HG02938 (cell line): ENCODE data around the gene EDAR.

ENCODE experiments used
- ATAC-seq: cut with Tn5 transposase; IDR thresholded peaks from one replicate; pipeline ENCODE4 v1.9.1; 2021; ENCODE audit warnings: mild to moderate bottlenecking, moderate library complexity; ENCODE audit not compliant: unreplicated experiment

Gene EDAR

GRCh38 chr2:109005686-109006204, 16.7 kb upstream of the EDAR start:
- ATAC-seq, result no peak

- no peak for ATAC-seq
These were observed 12.2 kb upstream of the EDAR start for GRCh38 chr2:109001201-109001600.

- ATAC-seq, result no peak
These were observed 11.7 kb upstream of the EDAR start for GRCh38 chr2:109000738-109001137.

GRCh38 chr2:108998911-108999310, 9.9 kb upstream of the EDAR start:
- ATAC-seq, result no peak

- ATAC-seq, result no peak
These were observed 5.2 kb upstream of the EDAR start for GRCh38 chr2:108994178-108994577.

GRCh38 chr2:108993095-108993937, 4.3 kb upstream of the EDAR start:
- ATAC-seq, result no peak

GRCh38 chr2:108988076-108988795, 784 bp downstream of the EDAR start:
- no peak for ATAC-seq

- no peak for ATAC-seq
These were observed 2.0 kb downstream of the EDAR start for GRCh38 chr2:108986916-108987510.

- ATAC-seq, result no peak
These were observed 5.4 kb downstream of the EDAR start for GRCh38 chr2:108983610-108984009.

GRCh38 chr2:108983061-108983460, 6.0 kb downstream of the EDAR start:
- ATAC-seq, result no peak

GRCh38 chr2:108982259-108982679, 6.8 kb downstream of the EDAR start:
- ATAC-seq, result no peak

- ATAC-seq, result no peak
These were observed 7.2 kb downstream of the EDAR start for GRCh38 chr2:108981846-108982245.

- no peak for ATAC-seq
These were observed 8.9 kb downstream of the EDAR start for GRCh38 chr2:108980076-108980475.

GRCh38 chr2:108979461-108979860, 9.6 kb downstream of the EDAR start:
- ATAC-seq, result no peak

GRCh38 chr2:108978709-108979111, 10.3 kb downstream of the EDAR start:
- ATAC-seq, result no peak

- ATAC-seq, result no peak
These were observed 13.2 kb downstream of the EDAR start for GRCh38 chr2:108975613-108976435.

GRCh38 chr2:108974674-108975073, 14.3 kb downstream of the EDAR start:
- ATAC-seq, result no peak

- no peak for ATAC-seq
These were observed 16.4 kb downstream of the EDAR start for GRCh38 chr2:108972663-108973062.

GRCh38 chr2:108971661-108972566, 17.1 kb downstream of the EDAR start:
- no peak for ATAC-seq

- no peak for ATAC-seq
These were observed 18.7 kb downstream of the EDAR start for GRCh38 chr2:108970369-108970768.
